Measurements from ENCODE around the gene HTR2B.

GRCh38 chr2:231163011-231163410 lies 38.2 kb upstream of the HTR2B start:
- TF ChIP-seq CTCF (IDR thresholded peaks at IDR 0.05 in 2 of 3, conservative IDR thresholded peaks at IDR 0.05 in 1 of 3; ENCODE audit: borderline replicate concordance in 1 of 3, insufficient read depth in 1 of 3, low read depth in 2 of 3, low read length in 2 of 3) (no peak), TCF7L2 (IDR thresholded peaks at IDR 0.05; ENCODE audit: borderline replicate concordance, extremely low read depth, insufficient read depth, insufficient read length) (no peak), EZH2phosphoT487 (IDR thresholded peaks at IDR 0.05; ENCODE audit: borderline replicate concordance) (no peak), EZH2 (IDR thresholded peaks at IDR 0.05) (no peak), REST (IDR thresholded peaks at IDR 0.05; ENCODE audit: low read depth) (no peak), POLR2A (IDR thresholded peaks at IDR 0.05; ENCODE audit: borderline replicate concordance, extremely low read depth, insufficient read depth, insufficient read length) (no peak), ZBTB33 (IDR thresholded peaks at IDR 0.05; ENCODE audit: extremely low read depth, insufficient replicate concordance, low read length) (no peak), SIN3A (IDR thresholded peaks at IDR 0.05; ENCODE audit: low read depth) (no peak), CEBPB (IDR thresholded peaks at IDR 0.05; ENCODE audit: low read depth) (no peak), ELF1 (IDR thresholded peaks at IDR 0.05; ENCODE audit: borderline replicate concordance, low read depth) (no peak), POLR2AphosphoS5 (IDR thresholded peaks at IDR 0.05; ENCODE audit: low read depth, low read length) (no peak), EGR1 (IDR thresholded peaks at IDR 0.05; ENCODE audit: low read depth) (no peak)
